ENCODE results near the gene KLHL30.
"Not testable (repeated sequence)": the region's sequence is repeated elsewhere in the genome, so short reads cannot be mapped to it uniquely, and the experiment has no call there.

The KLHL30 gene

GRCh38 chr2:238166391-238167343 lies 28.2 kb downstream of the KLHL30 start:
- DNase-seq, result no peak

- no peak for DNase-seq
Observed at GRCh38 chr2:238167344-238167715, 28.9 kb downstream of the KLHL30 start.

GRCh38 chr2:238167761-238168160 lies 29.3 kb downstream of the KLHL30 start:
- no peak for DNase-seq

GRCh38 chr2:238168196-238169047 lies 30.0 kb downstream of the KLHL30 start:
- no peak for DNase-seq

GRCh38 chr2:238169048-238169707 lies 30.7 kb downstream of the KLHL30 start:
- no peak for DNase-seq

GRCh38 chr2:238169708-238170251 lies 31.3 kb downstream of the KLHL30 start:
- no peak for DNase-seq

- no peak for DNase-seq
Observed at GRCh38 chr2:238170386-238171071, 32.1 kb downstream of the KLHL30 start.

GRCh38 chr2:238171072-238171431 lies 32.6 kb downstream of the KLHL30 start:
- not testable (repeated sequence) for DNase-seq

- DNase-seq, result no peak
Observed at GRCh38 chr2:238171575-238172187, 33.2 kb downstream of the KLHL30 start.

- DNase-seq, result no peak
Observed at GRCh38 chr2:238172439-238172838, 34.0 kb downstream of the KLHL30 start.

- no peak for DNase-seq
Observed at GRCh38 chr2:238173692-238174091, 35.2 kb downstream of the KLHL30 start.

GRCh38 chr2:238174291-238174690 lies 35.8 kb downstream of the KLHL30 start:
- no peak for DNase-seq

GRCh38 chr2:238174701-238175100 lies 36.2 kb downstream of the KLHL30 start:
- no peak for DNase-seq

GRCh38 chr2:238176613-238177012 lies 38.1 kb downstream of the KLHL30 start:
- no peak for DNase-seq

- DNase-seq, result no peak
Observed at GRCh38 chr2:238180554-238180953, 42.1 kb downstream of the KLHL30 start.

- DNase-seq, result no peak
Observed at GRCh38 chr2:238182362-238182761, 43.9 kb downstream of the KLHL30 start.

- DNase-seq, result no peak
Observed at GRCh38 chr2:238183821-238184220, 45.4 kb downstream of the KLHL30 start.

GRCh38 chr2:238187618-238188548 lies 49.4 kb downstream of the KLHL30 start:
- DNase-seq, result no peak

- no peak for DNase-seq
Observed at GRCh38 chr2:238190445-238190844, 52.0 kb downstream of the KLHL30 start.
